ENCODE results near the gene RABGAP1L. TPM values are rescaled to one million over a fixed set of nuclear protein-coding genes. Genes with fewer than 3 reads are reported as not detected.
"Not testable (repeated sequence)": the region's sequence is repeated elsewhere in the genome, so short reads cannot be mapped to it uniquely, and the experiment has no call there.

RABGAP1L gene
- total RNA-seq, 1 donor from 2014 or later, result 83.9 TPM

DNA sequence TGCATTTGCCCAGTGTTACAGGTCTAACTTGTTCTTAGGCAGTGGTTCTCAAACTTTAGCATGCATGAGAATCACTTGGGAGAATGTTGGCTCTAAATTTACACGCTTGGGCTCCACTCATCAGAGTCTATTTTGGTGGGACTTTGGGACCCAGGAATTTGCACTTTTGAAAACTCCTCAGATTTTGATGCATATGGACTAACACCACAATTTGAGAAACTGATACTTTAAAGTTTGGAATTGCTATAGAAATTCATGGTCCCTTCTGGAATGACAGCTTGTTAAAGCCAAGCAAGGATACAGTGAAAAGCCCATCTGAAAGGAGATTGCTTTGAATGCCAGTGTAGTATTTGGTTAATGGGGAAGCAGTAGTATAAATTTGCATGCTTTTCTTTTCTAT lies 320.0 kb downstream of the RABGAP1L start:
- no peak for DNase-seq
- Histone ChIP-seq H3K27me3 (ENCODE audit: low read depth) (no peaks in the 10 kb centered on the region), H3K27ac (no peak overlapping the region), H3K4me3 (no peak overlapping the region), H3K4me1 (no peaks in the 10 kb centered on the region), H3K9me3 (no peaks in the 10 kb centered on the region), H3K36me3 (no peaks in the 10 kb centered on the region)
- ATAC-seq, result no peak
- intact Hi-C loops (cut with DNase I), result no loop called here
- TF ChIP-seq, protein P1, sequence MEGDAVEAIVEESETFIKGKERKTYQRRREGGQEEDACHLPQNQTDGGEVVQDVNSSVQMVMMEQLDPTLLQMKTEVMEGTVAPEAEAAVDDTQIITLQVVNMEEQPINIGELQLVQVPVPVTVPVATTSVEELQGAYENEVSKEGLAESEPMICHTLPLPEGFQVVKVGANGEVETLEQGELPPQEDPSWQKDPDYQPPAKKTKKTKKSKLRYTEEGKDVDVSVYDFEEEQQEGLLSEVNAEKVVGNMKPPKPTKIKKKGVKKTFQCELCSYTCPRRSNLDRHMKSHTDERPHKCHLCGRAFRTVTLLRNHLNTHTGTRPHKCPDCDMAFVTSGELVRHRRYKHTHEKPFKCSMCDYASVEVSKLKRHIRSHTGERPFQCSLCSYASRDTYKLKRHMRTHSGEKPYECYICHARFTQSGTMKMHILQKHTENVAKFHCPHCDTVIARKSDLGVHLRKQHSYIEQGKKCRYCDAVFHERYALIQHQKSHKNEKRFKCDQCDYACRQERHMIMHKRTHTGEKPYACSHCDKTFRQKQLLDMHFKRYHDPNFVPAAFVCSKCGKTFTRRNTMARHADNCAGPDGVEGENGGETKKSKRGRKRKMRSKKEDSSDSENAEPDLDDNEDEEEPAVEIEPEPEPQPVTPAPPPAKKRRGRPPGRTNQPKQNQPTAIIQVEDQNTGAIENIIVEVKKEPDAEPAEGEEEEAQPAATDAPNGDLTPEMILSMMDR (IDR thresholded peaks at IDR 0.05), result no peak

DNA sequence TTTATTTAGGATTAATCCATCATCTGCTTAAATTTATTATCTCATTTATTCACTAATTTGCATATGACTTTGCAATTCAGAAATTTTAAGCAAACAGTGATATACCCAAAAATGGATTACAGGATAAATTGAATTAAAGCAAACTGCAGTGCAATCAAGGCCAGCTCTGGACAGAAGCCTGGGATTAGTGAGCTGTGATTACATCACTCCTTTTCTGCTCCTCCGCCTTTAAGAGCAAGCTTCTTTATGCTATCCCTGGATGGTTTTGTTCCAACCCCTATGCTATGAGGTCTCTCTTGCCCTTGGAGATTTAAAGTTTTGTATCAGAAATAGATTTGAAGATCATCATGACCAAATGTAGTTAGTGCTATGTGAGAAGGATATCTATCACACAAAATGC lies 321.0 kb downstream of the RABGAP1L start:
- no peaks in the 10 kb centered on the region for H3K27me3 ChIP-seq (ENCODE audit: low read depth)
- no peak overlapping the region for H3K27ac ChIP-seq
- no peak overlapping the region for H3K4me3 ChIP-seq
- H3K36me3 ChIP-seq, result no peaks in the 10 kb centered on the region
- H3K4me1 ChIP-seq, result no peaks in the 10 kb centered on the region
- TF ChIP-seq, protein P1 (IDR thresholded peaks at IDR 0.05), result no peak
- DNase-seq (no peak), ATAC-seq (no peak)
- no peaks in the 10 kb centered on the region for H3K9me3 ChIP-seq
- intact Hi-C loops (cut with DNase I), result no loop called here

DNA sequence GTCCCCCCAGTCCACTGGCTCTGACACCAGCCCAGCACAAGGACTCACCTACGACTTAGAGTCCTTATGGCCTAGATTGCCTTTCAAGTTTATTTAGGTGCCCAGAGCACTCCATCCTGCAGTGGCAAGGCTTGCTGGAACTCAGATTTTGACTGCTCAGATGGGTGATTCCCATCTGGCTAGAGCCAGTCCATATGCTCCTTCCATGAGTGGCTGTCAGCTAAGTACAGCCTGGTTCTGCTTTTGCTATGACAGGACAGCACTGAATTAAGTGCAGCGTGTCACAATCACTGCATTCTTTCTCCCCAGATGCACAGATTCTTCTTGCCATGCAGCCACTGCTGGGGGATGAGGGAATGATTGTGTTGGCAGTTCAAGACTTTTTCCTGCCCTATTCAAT lies 332.3 kb downstream of the RABGAP1L start:
- intact Hi-C loops (cut with DNase I), result no loop called here
- Histone ChIP-seq H3K9me3 (no peaks in the 10 kb centered on the region), H3K27me3 (ENCODE audit: low read depth) (no peaks in the 10 kb centered on the region), H3K27ac (no peak overlapping the region), H3K36me3 (no peaks in the 10 kb centered on the region), H3K4me1 (no peaks in the 10 kb centered on the region), H3K4me3 (no peak overlapping the region)
- ATAC-seq, result no peak
- no peak for DNase-seq
- TF ChIP-seq, protein P1 (IDR thresholded peaks at IDR 0.05), result no peak

- DNase-seq, result no peak
- intact Hi-C loops (cut with DNase I), result no loop called here
- Histone ChIP-seq H3K9me3 (no peaks in the 10 kb centered on the region), H3K4me1 (no peaks in the 10 kb centered on the region), H3K27me3 (ENCODE audit: low read depth) (no peaks in the 10 kb centered on the region), H3K27ac (no peak overlapping the region), H3K36me3 (no peaks in the 10 kb centered on the region), H3K4me3 (no peak overlapping the region)
- ATAC-seq, result no peak
- TF ChIP-seq, protein P1 (IDR thresholded peaks at IDR 0.05), result no peak
These were observed 338.2 kb downstream of the RABGAP1L start for GRCh38 chr1:174497478-174497877.

DNA sequence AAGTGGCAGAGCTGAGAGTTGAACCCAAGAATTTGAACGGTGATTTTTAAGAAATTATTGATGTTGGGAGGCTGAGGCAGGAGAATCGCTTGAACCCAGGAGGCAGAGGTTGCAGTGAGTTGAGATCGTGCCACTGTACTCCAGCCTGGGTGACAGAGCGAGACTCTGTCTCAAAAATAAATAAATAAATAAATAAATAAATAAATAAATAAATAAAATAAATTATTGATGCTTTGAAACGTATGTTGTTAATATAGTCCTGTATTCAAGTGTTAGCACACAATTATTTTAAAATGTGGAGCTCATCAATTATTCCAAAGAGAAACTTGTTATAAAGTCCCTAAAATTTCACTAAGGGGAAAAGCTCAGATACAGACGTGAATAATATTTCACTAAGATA lies 357.4 kb downstream of the RABGAP1L start:
- DNase-seq; ATAC-seq; H3K36me3 ChIP-seq; H3K4me3 ChIP-seq; H3K27me3 ChIP-seq (ENCODE audit: low read depth); H3K9me3 ChIP-seq; intact Hi-C loops (cut with DNase I); H3K4me1 ChIP-seq; H3K27ac ChIP-seq: not testable (repeated sequence)

- Histone ChIP-seq H3K36me3 (no peaks in the 10 kb centered on the region), H3K4me3 (no peak overlapping the region), H3K27me3 (ENCODE audit: low read depth) (no peaks in the 10 kb centered on the region), H3K27ac (no peak overlapping the region), H3K4me1 (no peaks in the 10 kb centered on the region), H3K9me3 (peaks cover 9% of the 10 kb centered on the region)
- TF ChIP-seq, protein P1 (IDR thresholded peaks at IDR 0.05), result no peak
- DNase-seq, result no peak
- intact Hi-C loops (cut with DNase I), result no loop called here
- ATAC-seq, result no peak
These were observed 360.5 kb downstream of the RABGAP1L start for GRCh38 chr1:174519844-174520243.
